CD4-positive, alpha-beta T cell treated with Interleukin-2 at 100 ng/mL for 4 hours (primary cell): ENCODE results near the gene RBFA.
A peak's percentile ranks its signal among the peaks of the same experiment; 100 is the strongest.
"Not testable (repeated sequence)": the region's sequence is repeated elsewhere in the genome, so short reads cannot be mapped to it uniquely, and the experiment has no call there.

ENCODE experiments used
- DNase-seq: peaks from one replicate; pipeline ENCODE4 v3.0.0-alpha.2; 2020; ENCODE audit warnings: low spot score

The RBFA gene, protein sequence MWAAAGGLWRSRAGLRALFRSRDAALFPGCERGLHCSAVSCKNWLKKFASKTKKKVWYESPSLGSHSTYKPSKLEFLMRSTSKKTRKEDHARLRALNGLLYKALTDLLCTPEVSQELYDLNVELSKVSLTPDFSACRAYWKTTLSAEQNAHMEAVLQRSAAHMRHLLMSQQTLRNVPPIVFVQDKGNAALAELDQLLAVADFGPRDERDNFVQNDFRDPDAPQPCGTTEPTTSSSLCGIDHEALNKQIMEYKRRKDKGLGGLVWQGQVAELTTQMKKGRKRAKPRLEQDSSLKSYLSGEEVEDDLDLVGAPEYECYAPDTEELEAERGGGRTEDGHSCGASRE

DNA sequence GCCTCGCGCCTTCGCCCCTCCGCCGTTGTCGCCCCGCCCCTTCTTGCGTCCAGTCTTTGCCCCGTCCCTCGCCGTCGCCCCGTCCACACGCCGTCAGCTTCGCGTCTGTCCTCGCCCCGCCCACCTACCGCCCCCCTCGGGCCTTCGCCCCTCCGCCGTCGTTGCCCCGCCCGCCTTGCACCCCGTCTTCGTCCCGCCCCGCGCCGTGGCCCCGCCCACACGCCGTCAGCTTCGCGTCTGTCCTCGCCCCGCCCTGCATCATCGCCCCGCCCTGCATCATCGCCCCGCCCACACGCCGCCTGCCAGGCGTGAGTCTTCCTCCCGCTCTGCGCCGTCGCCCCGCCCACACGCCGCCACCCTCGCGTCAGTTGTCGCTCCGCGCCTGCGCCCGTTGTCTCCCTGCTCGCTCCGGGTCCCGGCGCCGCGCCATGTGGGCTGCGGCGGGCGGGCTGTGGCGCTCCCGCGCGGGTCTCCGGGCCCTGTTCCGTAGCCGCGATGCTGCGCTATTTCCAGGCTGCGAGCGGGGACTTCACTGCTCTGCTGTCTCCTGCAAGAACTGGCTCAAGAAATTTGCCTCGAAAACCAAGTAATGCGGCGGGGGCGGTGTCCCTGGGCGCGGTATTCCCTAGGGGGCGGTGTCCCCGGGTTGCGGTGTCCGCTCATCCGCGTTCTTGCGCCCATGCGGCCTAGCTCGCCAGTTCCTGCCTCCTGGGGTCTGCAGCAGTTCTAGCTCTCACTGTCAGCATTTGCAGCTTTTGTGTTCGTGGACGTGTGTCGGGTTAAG is at the start of gene RBFA:
Gene RBFA (plus strand): TSS at position 367 of the 784 bp plus-strand sequence. CDS start 62 bp downstream, at position 429.
- peak; percentile 99 for DNase-seq

DNA sequence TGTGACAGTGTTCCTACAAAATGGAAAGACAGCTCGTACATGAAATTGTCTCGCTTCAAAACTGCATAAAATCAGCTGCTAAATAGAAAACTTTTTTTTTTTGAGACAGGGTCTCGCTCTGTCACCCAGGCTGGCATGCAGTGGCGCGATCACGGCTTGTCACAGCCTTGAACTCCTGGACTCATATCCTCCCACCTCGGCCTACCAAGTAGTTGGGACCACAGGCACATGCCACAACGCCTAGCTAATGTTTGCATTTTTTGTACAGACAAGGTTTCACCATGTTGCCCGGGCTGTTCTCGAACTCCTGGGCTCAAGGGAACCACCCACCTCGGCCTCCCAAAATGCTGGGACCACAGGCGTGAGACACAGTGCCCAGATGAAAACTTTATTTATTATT is 49.1 kb upstream of the RBFA start:
- DNase-seq: no peak

DNA sequence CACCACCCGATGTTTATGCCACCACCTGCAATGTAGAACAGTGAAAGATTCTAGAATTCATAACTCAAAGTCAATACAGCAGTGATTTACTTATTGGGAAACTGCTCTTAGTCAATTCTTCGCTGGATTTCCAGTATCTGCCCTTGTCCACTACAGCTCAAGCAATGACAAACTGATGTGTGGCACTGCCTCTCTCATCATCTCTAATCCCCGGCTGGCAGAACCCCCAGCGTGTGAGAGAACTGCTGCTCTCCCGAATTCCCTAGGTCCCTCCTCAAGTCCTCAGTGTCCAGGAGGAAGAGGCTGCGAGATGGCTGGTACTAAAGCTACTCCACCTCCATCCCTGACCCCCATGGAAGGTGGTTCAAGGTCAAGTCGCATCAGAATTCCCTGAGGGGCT is 47.5 kb upstream of the RBFA start:
- no peak for DNase-seq

DNA sequence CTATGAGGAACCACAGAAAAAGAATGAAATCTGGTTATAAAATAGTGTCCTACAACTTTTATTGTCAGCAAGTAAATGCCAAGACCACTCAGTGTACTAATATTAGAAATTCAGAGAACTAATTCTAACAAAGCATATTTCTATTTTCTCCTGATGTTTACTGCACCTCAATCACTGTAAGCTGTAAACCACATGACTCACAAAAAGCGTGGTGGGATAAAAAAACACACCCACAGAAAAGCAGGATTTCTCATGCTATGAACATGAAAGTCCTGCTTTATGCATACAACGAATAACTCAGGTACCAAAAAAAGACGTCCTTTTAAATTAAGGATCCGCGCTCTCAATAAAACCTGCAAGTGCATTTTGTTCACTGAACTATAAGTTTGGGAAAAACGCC is 46.7 kb upstream of the RBFA start:
- DNase-seq: no peak

DNA sequence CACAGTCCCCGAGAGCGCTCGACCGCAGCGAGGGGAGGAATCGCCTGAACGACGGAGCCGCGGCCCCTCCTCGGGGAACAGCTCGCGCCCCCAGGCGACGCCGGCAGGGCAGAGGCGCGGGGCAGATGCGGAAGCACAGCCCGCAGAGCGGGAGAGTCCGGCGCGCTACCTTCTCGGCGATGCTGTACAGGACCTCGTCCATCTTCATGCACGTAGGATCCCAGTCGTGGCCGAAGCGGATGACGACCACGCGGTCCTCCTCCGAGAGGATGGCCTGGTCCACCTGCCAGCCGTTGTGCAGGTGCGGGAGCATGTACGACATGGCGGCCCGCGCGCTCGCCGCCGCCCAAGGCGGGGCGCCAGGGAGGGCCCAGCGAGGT is 46.2 kb upstream of the RBFA start:
- peak; percentile 45 for DNase-seq

DNA sequence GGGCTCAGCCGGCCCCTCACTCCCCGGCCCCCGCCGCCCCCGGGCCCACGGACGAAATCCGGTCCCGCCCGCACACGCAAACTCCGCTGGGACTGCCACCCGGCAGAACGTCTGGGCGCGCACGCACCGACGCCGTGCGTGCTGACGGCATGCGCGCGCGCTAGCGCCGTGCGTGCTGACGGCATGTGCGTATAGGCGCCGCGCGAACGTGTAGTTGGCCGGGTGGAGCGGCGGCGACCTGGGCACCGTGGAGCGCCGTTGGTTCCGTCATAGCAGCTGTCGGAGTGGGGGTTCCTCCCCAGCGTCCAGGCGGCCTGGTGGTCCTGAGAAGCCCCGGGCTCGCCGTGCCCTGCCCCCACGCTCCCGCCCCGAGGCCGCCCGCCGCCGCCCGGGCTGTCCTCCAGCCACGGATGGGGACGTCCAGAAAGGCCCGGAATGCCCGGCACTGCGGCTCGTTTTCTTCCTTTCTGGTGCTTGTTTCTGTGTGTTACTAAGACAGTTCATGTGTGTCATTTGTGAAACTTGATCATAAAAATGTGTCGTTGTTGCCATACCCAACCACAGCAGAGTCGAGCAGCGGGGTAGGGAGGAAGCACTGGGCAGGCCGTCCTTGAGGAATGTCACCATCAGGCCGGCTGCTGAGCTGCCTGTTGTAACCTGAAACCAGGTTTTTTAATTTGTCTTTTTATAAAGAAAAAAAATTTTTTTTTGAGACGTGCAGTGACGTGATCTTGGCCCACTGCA is 45.6 kb upstream of the RBFA start, which contains the start of gene TXNL4A:
Gene TXNL4A (minus strand): TSS at position 113 of the 744 bp plus-strand sequence. CDS start 171 bp downstream, outside the sequence.
- DNase-seq: peak; percentile 78

DNA sequence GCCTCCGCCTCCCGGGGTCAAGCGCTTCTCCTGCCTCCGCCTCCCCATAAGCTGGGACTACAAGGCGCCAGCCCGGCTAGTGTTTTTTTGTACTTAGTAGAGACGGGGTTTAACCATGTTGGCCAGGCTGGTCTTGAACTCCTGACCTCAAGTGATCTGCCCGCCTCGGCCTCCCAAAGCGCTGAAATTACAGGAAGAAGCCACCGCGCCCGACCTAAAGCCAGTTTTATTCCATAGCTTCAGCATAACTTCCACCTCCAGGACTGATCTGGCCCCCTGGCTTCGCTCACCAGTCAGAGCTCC is 45.1 kb upstream of the RBFA start:
- DNase-seq: no peak

DNA sequence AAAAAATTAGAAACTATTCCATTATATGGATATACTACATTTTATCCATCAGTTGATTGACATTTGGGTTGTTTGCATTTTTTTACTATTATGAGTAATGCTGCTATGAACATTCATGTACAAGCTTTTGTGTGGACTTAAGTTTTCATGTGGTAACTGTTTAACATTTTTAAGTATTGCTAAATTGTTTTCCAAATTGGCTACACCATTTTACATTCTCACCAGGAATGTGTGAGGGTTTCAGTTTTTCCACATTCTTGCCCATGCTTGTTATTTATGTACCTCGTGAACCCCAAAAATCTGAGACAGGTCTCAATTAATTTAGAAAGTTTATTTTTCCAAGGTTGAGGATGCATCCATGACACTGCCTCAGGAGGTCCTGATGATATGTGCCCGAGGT is 42.7 kb upstream of the RBFA start:
- no peak for DNase-seq

DNA sequence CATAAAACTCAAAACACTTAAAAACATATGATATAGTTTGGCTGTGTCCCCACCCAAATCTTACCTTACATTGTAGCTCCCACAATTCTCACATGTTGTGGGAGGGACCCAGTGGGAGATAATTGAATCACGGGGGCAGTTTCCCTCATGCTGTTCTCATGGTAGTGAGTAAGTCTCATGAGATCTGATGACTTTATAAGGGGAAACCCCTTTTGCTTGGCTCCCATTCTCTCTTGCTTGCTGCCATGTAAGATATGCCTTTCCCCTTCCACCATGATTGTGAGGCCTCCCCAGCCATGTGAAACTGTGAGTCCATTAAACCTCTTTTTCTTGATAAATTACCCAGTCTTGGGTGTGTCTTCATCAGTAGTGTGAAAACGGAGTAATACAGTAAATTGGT is 34.5 kb upstream of the RBFA start:
- DNase-seq: not testable (repeated sequence)

DNA sequence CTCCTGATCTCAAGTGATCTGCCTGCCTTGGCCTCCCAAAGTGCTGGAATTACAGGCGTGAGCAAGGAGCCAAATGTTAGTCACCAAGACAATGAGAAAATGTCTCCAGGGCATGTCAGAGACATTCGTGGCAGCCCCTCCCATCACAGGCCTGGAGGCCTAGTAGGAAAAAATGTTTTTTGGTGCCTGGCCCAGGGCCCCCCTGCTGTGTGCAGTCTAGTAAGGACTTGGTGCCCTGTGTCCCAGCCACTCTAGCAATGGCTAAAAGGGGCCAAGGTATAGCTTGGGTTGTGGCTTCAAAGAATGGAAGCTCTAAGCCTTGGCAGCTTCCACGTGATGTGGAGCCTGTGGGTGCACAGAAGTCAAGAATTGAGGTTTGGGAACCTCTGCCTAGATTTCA is 33.4 kb upstream of the RBFA start:
- DNase-seq: no peak

DNA sequence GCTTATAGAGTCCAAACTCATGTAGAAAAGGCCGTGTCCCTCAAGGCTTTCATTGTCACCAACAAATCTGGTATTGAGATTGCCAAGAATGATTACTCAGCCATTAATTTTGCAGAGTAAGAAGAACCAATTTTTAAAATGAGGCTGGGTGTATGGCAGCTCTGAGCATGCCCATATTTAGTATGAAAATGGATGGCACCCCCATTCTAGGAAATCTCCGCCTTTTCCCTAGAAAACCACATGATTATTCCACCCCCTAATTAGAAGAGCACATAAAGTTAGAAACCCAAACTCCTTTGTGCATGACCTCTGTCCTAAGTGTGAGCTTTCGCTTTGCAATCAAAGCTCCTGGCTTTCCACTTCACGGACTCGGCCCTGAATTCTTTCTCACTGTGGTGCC is 31.8 kb upstream of the RBFA start:
- DNase-seq: no peak

DNA sequence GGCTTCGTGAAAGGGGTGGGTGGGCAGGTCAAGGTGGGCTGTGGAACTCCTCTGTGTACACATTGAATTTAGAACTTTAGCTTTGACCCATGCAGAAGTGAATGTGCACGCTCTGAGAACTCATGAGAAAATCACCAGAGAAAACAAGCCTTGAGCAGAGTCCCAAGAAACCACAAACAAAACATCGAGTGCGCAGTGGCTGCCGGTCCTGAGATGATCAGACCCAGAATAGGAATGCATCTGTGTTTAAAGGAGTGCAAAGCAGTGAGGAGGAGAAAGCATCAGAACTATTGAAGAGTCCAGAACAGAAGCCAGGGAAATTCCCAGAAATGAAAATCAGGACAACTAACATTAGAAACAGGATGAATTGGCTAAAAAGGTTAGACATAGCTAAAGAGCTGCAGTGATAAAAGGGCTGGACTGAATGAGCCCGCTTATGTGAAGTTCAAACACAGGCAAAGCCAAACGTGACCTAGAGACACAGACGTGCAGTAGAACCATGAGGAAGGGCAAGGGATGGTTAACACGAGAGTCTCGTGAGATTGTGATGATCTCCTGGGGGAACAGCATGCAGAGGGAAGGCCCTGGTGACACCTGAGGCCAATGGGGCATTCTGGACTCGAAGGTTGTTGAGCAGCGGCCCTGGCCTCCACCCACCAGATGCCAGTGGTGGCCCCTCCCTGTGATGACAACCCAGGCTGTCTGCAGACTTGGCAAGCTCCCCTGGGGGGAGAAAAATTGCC is 29.5 kb upstream of the RBFA start:
- DNase-seq: no peak

DNA sequence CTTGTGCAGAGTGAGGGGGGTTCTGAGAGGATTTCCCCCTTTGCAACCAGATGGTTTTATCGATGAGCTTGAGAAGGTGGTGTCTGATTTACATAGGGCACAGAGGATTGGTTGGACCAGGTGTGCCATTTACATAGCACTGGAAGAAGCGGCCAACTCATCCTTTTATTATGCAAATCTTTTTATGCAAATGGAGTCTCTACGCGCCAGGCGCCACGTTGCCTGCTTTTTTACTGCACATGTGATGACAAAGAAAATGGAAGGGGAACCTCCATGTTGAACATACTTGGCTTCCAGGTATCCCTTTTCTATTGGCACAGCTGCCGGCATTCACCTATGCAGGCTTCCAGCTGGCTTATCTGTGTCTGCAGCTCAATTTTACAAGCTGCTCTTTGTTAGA is 27.5 kb upstream of the RBFA start:
- DNase-seq: no peak

DNA sequence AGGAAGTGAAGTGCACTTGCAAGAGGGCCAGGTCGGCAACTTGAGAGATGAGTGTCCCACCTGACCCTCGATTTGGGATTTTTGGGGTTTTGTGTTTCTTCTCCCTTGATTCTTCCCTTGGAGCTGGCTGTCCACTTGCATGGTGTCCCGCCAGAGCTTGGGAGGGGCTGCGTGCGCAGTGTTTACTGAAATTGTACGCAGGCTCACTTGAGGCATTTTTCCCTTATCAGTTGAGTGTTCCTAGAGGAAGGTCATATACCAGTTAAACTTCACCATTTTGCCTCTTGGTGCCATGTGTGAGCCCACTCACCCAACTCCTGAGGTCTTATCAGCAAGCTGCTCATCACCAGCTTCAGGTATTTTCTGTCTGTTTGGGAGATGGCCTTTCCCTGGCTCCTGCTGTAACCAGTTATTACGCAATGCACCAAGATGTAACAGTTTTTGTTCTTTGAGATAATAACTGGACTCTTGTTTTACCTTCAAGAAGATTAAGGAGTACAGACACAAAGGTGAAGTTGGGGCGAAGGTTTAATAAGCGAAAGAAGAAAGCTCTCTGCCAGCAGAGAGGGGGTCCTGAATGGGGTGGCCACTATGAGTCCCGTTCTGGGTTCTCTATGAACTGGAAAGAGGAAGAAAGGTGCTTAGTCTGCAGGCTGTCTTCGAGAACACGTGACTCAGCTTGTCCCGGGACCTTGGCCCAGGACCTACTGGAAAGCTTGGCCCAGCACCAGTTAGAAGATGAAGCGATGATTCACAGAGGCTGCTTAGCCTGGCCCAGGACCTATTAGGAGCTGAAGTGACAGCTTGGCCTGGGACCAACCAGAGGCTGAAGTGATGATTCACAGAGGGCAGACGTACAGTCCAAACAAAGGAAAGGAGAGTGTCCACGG is 24.3 kb upstream of the RBFA start:
- DNase-seq: no peak

DNA sequence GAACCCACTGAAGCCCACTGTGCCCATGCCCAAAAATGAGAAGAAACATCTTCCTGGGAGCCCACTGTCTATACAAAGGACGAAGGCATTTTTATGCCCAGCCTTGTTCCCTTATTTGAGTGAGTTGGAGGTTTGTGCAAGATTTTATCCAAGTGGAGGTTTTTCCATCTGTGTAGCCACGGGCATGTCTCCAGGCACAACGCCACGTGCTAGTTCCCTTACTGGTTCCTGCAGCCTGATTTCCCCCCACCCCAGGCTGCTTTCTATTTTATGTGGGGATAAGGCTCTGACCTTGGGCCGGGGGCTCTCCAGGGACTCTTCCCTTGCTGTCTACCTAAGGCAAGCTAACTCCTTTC is 23.7 kb upstream of the RBFA start:
- no peak for DNase-seq

DNA sequence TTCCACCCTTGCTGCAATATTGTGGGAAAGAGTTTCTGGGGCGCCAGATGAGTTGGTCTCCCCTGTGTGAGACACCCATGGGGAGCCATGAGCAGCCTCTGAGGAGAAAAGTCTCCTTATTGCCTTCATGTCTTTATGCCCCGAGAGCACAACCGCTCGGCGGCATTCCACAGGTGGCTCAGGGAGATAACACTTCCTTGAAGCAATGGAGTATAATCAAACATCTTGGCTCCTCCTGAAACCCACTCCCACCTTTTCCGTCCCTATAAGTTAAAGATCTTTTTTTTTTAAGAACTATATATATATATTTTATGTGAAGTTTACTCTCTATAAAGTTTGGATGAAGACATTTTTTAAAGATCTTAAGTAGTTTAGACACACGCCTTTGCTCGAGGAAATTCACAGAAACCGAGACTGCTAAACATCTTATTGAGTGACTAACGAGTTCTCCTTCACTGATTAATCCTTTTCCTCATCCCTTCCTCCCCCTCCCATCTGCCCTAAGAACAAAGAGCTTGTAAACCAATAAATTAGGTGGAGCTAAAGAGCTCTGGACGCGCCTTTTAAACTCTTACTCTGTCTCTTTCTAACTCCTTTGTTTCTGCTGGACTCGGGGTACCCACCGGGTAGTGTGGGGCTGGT is 22.6 kb upstream of the RBFA start:
- DNase-seq: not testable (repeated sequence)

DNA sequence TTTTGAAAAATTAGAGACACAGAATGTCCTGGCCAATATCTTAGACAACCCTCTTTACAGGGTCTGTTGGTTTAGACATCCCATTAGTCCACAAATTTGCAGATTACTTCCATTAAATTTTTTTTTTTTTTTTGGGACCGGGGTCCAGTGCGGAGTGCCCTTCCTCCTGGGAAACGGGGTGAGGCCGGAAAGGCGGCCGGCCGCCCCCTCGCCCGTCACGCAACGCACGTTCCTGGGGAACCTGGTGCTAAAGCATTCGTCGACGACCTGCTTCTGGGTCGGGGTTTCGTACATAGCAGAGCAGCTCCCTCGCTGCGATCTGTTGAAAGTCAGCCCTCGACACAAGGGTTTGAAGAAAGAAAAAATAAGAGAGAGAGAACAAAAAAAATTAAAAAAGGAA is 21.5 kb upstream of the RBFA start:
- no peak for DNase-seq

DNA sequence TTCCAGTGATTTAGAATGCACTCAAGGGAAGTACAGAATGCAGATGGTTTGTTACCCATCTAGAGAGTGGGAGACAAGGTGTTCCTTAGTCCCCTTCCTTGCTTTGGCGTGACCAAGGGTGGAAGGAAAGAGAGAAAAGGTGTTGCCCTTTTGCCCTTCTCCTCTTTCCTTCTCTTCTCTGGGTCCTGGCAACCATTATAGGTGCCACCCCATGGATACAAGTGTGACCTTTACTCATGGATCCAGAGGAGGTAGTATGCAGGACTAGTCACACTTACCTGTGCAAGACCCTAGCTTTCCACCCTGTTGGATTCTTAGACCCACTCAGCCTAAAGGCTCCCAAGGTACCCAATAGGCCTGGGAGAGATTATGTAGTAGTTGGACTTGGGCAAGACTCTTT is 11.6 kb upstream of the RBFA start:
- DNase-seq: peak; percentile 1

DNA sequence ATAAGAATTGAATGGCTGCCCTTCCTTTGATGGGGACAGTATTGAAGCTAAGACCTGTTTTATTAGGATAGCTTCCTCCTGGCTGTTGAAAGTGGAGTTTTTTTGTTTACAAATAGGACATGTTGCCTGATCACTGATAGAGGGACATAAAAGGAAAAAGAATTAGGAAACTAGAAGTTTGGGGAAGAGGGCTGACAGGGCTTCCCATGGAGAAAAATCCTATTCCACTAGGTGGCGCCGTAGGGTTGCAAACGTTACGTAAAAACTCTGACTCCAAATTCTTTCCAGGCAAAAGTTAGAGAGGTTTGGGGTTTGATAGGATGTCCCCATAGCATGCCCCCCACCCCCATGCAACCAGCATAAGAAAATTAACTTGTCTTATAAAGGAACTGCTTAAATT is 11.1 kb upstream of the RBFA start:
- DNase-seq: no peak

DNA sequence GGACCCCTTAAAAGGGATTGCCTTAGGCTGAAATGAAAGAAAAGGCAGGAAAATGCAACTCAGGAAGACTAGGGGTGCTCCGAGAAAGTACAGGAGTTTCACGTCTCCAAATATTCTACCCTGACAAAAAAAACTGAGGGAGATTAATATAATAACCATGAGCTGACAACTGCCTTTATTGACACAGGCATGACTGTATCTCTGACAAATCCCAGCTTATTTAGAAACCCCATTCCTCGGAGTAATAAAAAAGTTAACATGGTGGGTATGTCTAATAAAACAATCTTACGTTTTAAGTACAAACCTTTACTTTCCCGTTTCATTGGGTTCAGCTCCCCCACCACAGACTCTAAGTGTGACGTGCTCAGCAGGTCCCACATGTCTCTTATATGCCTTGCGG is 7.9 kb upstream of the RBFA start:
- no peak for DNase-seq

DNA sequence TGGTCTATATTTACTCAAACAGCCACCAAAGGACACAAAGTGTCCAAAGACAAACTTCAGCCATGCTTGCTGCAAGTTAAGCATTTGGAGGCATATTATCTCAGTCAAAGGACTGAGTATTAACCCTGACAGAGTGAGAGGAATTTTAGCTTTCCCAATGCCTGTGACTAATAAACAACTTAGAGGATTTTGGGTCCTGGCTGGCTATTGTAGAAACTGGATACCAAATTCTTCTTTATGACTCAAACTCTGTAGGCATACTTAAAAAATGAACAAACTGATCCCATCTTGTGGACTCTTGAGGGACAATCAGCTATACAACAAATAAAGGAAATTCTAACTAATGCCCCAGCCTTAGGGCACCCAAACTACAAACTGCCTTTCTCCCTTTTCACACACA is 6.5 kb upstream of the RBFA start:
- not testable (repeated sequence) for DNase-seq
